ENCODE data around the gene ORAI3. TPM values are rescaled to one million over a fixed set of nuclear protein-coding genes. Genes with fewer than 3 reads are reported as not detected.

ORAI3 gene
- total RNA-seq, 3 donors from 2014 or later, result 20.0 to 40.5 (median 25.9) TPM

DNA sequence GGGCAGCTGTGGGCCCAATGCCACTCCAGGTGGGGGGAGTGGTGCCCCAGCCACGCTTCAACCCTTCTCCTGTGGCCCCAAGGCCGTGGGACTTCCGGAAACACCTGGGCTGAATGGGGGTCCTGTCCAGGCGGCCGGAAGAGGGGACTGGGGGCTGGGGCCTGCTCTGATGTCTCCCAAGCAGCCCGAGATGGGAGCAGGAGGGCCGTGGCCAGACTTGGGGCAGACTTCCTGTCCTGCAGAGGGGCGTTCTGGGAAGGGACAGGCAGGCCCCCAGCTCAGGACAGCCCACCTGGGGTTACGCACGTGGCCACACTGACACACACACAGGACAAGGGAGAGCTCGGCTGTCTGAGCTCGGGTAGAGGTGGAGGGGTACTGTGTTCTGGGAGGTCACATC lies 41.2 kb downstream of the ORAI3 start:
- DNase-seq (ENCODE audit: low spot score in 2 of 2), result no peak
- no peak overlapping the region for H3K4me3 ChIP-seq

GRCh38 chr16:30991052-30991451 lies 42.2 kb downstream of the ORAI3 start:
- TF ChIP-seq POLR2AphosphoS5 (IDR thresholded peaks at IDR 0.05) (no peak), POLR2A (IDR thresholded peaks at IDR 0.05) (no peak), CTCF (IDR thresholded peaks at IDR 0.05) (no peak)
- intact Hi-C loops (cut with DNase I; ENCODE audit: low total_unique reads), result loop anchor here (10.0 kb wide), 1 partner anchor 454 kb away; the partner anchor contains the start of gene ZNF843
- Histone ChIP-seq H3K27ac (no peak overlapping the region), H3K36me3 (no peaks in the 10 kb centered on the region), H3K4me1 (no peaks in the 10 kb centered on the region), H3K4me3 (no peak overlapping the region), H3K9me3 (no peaks in the 10 kb centered on the region), H3K27me3 (no peaks in the 10 kb centered on the region)
- DNase-seq (ENCODE audit: low spot score in 2 of 2), result no peak

More for the DNA sequence above, 41.2 kb downstream of the ORAI3 start:
- H3K27me3 ChIP-seq, result no peaks in the 10 kb centered on the region
- H3K4me1 ChIP-seq, result no peaks in the 10 kb centered on the region
- intact Hi-C loops (cut with DNase I; ENCODE audit: low total_unique reads), result loop anchor here (10.0 kb wide), 1 partner anchor 455 kb away; the partner anchor contains the start of gene ZNF843
- H3K9me3 ChIP-seq, result no peaks in the 10 kb centered on the region
- TF ChIP-seq POLR2AphosphoS5 (IDR thresholded peaks at IDR 0.05) (no peak), POLR2A (IDR thresholded peaks at IDR 0.05) (no peak), CTCF (IDR thresholded peaks at IDR 0.05) (no peak)
- H3K27ac ChIP-seq, result no peak overlapping the region
- no peaks in the 10 kb centered on the region for H3K36me3 ChIP-seq

DNA sequence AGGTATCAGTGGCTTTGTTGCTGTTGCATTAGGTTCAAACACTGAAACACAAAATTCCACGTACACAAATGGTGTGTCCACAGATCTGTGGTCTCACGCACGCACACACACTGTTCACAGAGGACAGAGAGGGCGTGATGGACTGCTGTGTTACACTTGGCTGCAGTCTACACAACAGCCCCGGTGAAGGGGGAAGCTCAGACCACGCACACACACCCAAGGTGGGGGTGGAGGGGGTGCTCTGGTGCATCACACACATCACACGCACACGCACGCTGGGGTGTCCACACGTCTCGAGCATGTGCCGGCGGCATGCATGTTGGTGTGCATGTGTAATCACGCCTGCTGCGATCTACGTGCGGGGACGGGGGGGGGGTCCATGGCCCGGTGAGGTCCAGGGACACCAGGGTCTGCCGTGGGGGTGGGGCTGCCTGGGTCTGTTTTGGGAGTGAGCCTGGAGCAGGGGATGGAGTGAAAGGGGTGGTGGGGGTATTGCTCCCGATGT lies 43.5 kb downstream of the ORAI3 start:
- no peak for DNase-seq (ENCODE audit: low spot score in 2 of 2)
- Histone ChIP-seq H3K4me3 (no peak overlapping the region), H3K36me3 (no peaks in the 10 kb centered on the region), H3K27me3 (no peaks in the 10 kb centered on the region), H3K27ac (no peak overlapping the region), H3K9me3 (no peaks in the 10 kb centered on the region), H3K4me1 (peaks cover 0 to 7% of the 10 kb centered on the region in 2 donors)
- intact Hi-C loops (cut with DNase I; ENCODE audit: low total_unique reads), result loop anchor here (10.0 kb wide), 1 partner anchor 452 kb away; the partner anchor contains the start of gene ZNF843
- TF ChIP-seq POLR2AphosphoS5 (IDR thresholded peaks at IDR 0.05) (no peak), CTCF (IDR thresholded peaks at IDR 0.05) (no peak), POLR2A (IDR thresholded peaks at IDR 0.05) (no peak)

- TF ChIP-seq POLR2AphosphoS5 (IDR thresholded peaks at IDR 0.05) (no peak), CTCF (IDR thresholded peaks at IDR 0.05) (no peak), POLR2A (IDR thresholded peaks at IDR 0.05) (no peak)
- intact Hi-C loops (cut with DNase I; ENCODE audit: low total_unique reads), result loop anchor here (10.0 kb wide), 1 partner anchor 452 kb away; the partner anchor contains the start of gene ZNF843
- Histone ChIP-seq H3K4me1 (peaks cover 0 to 7% of the 10 kb centered on the region in 2 donors), H3K4me3 (no peak overlapping the region), H3K27ac (no peak overlapping the region), H3K9me3 (no peaks in the 10 kb centered on the region), H3K27me3 (no peaks in the 10 kb centered on the region), H3K36me3 (no peaks in the 10 kb centered on the region)
- DNase-seq (ENCODE audit: low spot score in 2 of 2), result no peak
These were observed 44.3 kb downstream of the ORAI3 start for GRCh38 chr16:30992931-30993816.

- no peak for TF ChIP-seq CTCF (IDR thresholded peaks at IDR 0.05)
- no peak for TF ChIP-seq POLR2A (IDR thresholded peaks at IDR 0.05)
- no peak for TF ChIP-seq POLR2AphosphoS5 (IDR thresholded peaks at IDR 0.05)
- Histone ChIP-seq H3K27ac (no peak overlapping the region), H3K9me3 (no peaks in the 10 kb centered on the region), H3K27me3 (no peaks in the 10 kb centered on the region), H3K4me1 (peaks cover 0 to 7% of the 10 kb centered on the region in 2 donors), H3K36me3 (no peaks in the 10 kb centered on the region), H3K4me3 (peak overlapping the region in 1 of 3 donors; percentile 56)
- intact Hi-C loops (cut with DNase I; ENCODE audit: low total_unique reads), result loop anchor here (10.0 kb wide), 1 partner anchor 449 kb away; the partner anchor contains the start of gene ZNF843
- DNase-seq (ENCODE audit: low spot score in 2 of 2), result no peak
These were observed 47.1 kb downstream of the ORAI3 start for GRCh38 chr16:30995927-30996323.

Measured in breast epithelium (tissue), 4 donors.